ENCODE results near the gene TGM1.
"Not testable (repeated sequence)": the region's sequence is repeated elsewhere in the genome, so short reads cannot be mapped to it uniquely, and the experiment has no call there.

Gene TGM1

GRCh38 chr14:24232121-24232644 is 30.8 kb downstream of the TGM1 start, which contains the start of gene NEDD8:
NEDD8 (minus strand) TSS chr14:24232367; CDS start chr14:24232267, 100 bp downstream.
- ChIA-PET POLR2A (interaction anchor here (1.0 to 2.2 kb wide), 2 partner anchors 10 to 37 kb away, joined by 3 to 16 read pairs; partner anchors contain the start of genes TINF2 and TM9SF1), CTCF (interaction anchor here (1.2 to 2.1 kb wide), 5 partner anchors 10 to 65 kb away, joined by 4 to 21 read pairs (median 4); partner anchors contain the start of genes MDP1 and TINF2)

GRCh38 chr14:24231263-24232120 is 31.5 kb downstream of the TGM1 start:
- TF ChIP-seq CTCF (IDR thresholded peaks at IDR 0.05; ENCODE audit: insufficient read depth, low read length, missing control alignments), result no peak
- ChIA-PET CTCF (interaction anchor here (0.6 to 1.3 kb wide), 9 partner anchors 10 to 76 kb away, joined by 3 to 8 read pairs (median 4); partner anchors contain the start of genes CIDEB, DHRS1, MDP1 and NOP9), POLR2A (interaction anchor here (0.6 kb wide), 1 partner anchor 43 kb away, joined by 4 read pairs; the partner anchor contains the start of gene IPO4)
- H3K4me3 ChIP-seq (ENCODE audit: low read depth, low read length), result peak overlapping the region; percentile 92
- no peak for DNase-seq (ENCODE audit: low read depth, low spot score)

More at GRCh38 chr14:24232121-24232644, 30.8 kb downstream of the TGM1 start, which contains the start of gene NEDD8:
- TF ChIP-seq CTCF (IDR thresholded peaks at IDR 0.05; ENCODE audit: insufficient read depth, low read length, missing control alignments), result no peak
- peak within 1 kb of the TSS; percentile 92 for H3K4me3 ChIP-seq (ENCODE audit: low read depth, low read length)
- peak; percentile 77 for DNase-seq (ENCODE audit: low read depth, low spot score)

- CTCF ChIA-PET, result interaction anchor here (0.9 to 2.4 kb wide), 4 partner anchors 14 to 138 kb away, joined by 4 to 10 read pairs (median 4); partner anchors contain the start of genes CHMP4A and TINF2
- no peak for DNase-seq (ENCODE audit: low read depth, low spot score)
Measured at GRCh38 chr14:24228902-24229301, 34.1 kb downstream of the TGM1 start.

GRCh38 chr14:24226473-24226872 is 36.5 kb downstream of the TGM1 start:
- no peak for TF ChIP-seq CTCF (IDR thresholded peaks at IDR 0.05; ENCODE audit: insufficient read depth, low read length, missing control alignments)
- ChIA-PET POLR2A (no interaction called here), CTCF (interaction anchor here (1.5 to 2.4 kb wide), 2 partner anchors 16 to 71 kb away, joined by 10 to 12 read pairs; partner anchors contain the start of gene TINF2)
- DNase-seq (ENCODE audit: low read depth, low spot score), result no peak
- H3K4me3 ChIP-seq (ENCODE audit: low read depth, low read length), result no peak overlapping the region

More at GRCh38 chr14:24228902-24229301, 34.1 kb downstream of the TGM1 start:
- no peak overlapping the region for H3K4me3 ChIP-seq (ENCODE audit: low read depth, low read length)
- POLR2A ChIA-PET, result interaction anchor here (0.7 kb wide), 1 partner anchor 79 kb away, joined by 5 read pairs; no protein-coding TSS in a partner anchor
- TF ChIP-seq CTCF (IDR thresholded peaks at IDR 0.05; ENCODE audit: insufficient read depth, low read length, missing control alignments), result no peak

GRCh38 chr14:24224618-24225071 is 38.3 kb downstream of the TGM1 start:
- CTCF ChIA-PET, result interaction anchor here (0.9 to 2.3 kb wide), 5 partner anchors 9 to 72 kb away, joined by 3 to 13 read pairs (median 8); partner anchors contain the start of genes CHMP4A and MDP1
- H3K4me3 ChIP-seq (ENCODE audit: low read depth, low read length), result no peak overlapping the region
- TF ChIP-seq CTCF (IDR thresholded peaks at IDR 0.05; ENCODE audit: insufficient read depth, low read length, missing control alignments), result no peak
- DNase-seq (ENCODE audit: low read depth, low spot score), result no peak
- POLR2A ChIA-PET, result interaction anchor here (0.8 to 1.7 kb wide), 4 partner anchors 11 to 40 kb away, joined by 3 to 6 read pairs (median 4); partner anchors contain the start of genes CHMP4A and TINF2

GRCh38 chr14:24222987-24223386 is 40.0 kb downstream of the TGM1 start:
- POLR2A ChIA-PET; H3K4me3 ChIP-seq (ENCODE audit: low read depth, low read length); DNase-seq (ENCODE audit: low read depth, low spot score): not testable (repeated sequence)
- CTCF ChIA-PET, result interaction anchor here (0.9 to 2.3 kb wide), 4 partner anchors 9 to 84 kb away, joined by 3 to 8 read pairs (median 4); partner anchors contain the start of gene CHMP4A

All from AG04449 (cell line).